Measurements from ENCODE around the gene PRMT7. TPM values are rescaled to one million over a fixed set of nuclear protein-coding genes. Genes with fewer than 3 reads are reported as not detected.
A peak's percentile ranks its signal among the peaks of the same experiment; 100 is the strongest.

PRMT7 gene
- total RNA-seq, 2 donors from 2014 or later = 24.5 to 35.7 TPM

- H3K36me3 ChIP-seq = no peaks in the 10 kb centered on the region
- no peaks in the 10 kb centered on the region for H3K27me3 ChIP-seq
- TF ChIP-seq CTCF (IDR thresholded peaks at IDR 0.05) = no peak
- peaks cover 0 to 9% of the 10 kb centered on the region in 2 donors for H3K4me1 ChIP-seq
- H3K4me3 ChIP-seq = no peak overlapping the region
- no peak for DNase-seq (ENCODE audit: low spot score)
- no peaks in the 10 kb centered on the region for H3K9me3 ChIP-seq
- H3K27ac ChIP-seq = no peak overlapping the region
Observed at GRCh38 chr16:68389006-68389405, 78.2 kb downstream of the PRMT7 start.

- Histone ChIP-seq H3K27me3 (no peaks in the 10 kb centered on the region), H3K4me1 (peaks cover 0 to 1% of the 10 kb centered on the region in 2 donors), H3K4me3 (no peak overlapping the region), H3K27ac (no peak overlapping the region), H3K36me3 (no peaks in the 10 kb centered on the region), H3K9me3 (no peaks in the 10 kb centered on the region)
- TF ChIP-seq CTCF (IDR thresholded peaks at IDR 0.05) = no peak
- no peak for DNase-seq (ENCODE audit: low spot score)
Observed at GRCh38 chr16:68389750-68390371, 79.0 kb downstream of the PRMT7 start.

- Histone ChIP-seq H3K9me3 (no peaks in the 10 kb centered on the region), H3K4me1 (no peaks in the 10 kb centered on the region), H3K4me3 (no peak overlapping the region), H3K36me3 (no peaks in the 10 kb centered on the region), H3K27ac (no peak overlapping the region), H3K27me3 (no peaks in the 10 kb centered on the region)
- DNase-seq (ENCODE audit: low spot score) = no peak
- TF ChIP-seq CTCF (IDR thresholded peaks at IDR 0.05) = no peak
Observed at GRCh38 chr16:68393333-68393732, 82.5 kb downstream of the PRMT7 start.

DNA sequence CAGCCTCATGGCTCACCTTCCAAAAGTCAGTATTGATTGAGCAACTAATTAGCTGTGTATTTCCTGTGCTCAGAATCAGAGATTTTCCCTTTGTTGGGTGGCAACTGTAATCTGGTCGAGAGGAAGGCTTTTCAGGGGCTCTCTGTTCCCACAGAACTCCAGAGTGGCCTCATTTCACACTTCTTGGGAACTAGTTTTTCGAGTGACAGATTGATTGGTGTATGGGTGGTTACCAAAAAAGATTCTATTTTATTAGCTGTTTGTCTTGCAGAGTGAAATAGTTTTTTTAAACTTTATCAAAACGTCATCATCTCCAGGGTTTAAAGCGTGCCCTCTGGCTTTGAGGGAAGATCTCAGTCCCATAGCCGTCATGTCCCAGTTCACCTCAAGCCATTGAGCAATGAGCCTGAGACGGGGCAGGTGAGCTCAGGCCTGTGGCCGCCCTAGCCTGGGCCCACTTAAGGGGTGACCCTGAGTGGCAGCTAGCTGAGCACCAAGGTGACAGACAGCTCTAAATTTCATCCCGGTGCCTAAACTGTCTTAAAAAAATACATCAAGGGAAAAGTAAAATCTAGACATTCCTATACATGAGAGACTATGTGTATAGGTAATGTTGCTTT, 84.5 kb downstream of the PRMT7 start:
- Histone ChIP-seq H3K27me3 (no peaks in the 10 kb centered on the region), H3K9me3 (no peaks in the 10 kb centered on the region), H3K4me1 (no peaks in the 10 kb centered on the region), H3K27ac (no peak overlapping the region), H3K36me3 (no peaks in the 10 kb centered on the region), H3K4me3 (no peak overlapping the region)
- no peak for TF ChIP-seq CTCF (IDR thresholded peaks at IDR 0.05)
- DNase-seq (ENCODE audit: low spot score) = no peak

GRCh38 chr16:68395815-68396214, 85.0 kb downstream of the PRMT7 start:
- no peaks in the 10 kb centered on the region for H3K9me3 ChIP-seq
- no peaks in the 10 kb centered on the region for H3K4me1 ChIP-seq
- H3K36me3 ChIP-seq = no peaks in the 10 kb centered on the region
- TF ChIP-seq CTCF (IDR thresholded peaks at IDR 0.05) = no peak
- H3K4me3 ChIP-seq = no peak overlapping the region
- no peak overlapping the region for H3K27ac ChIP-seq
- H3K27me3 ChIP-seq = no peaks in the 10 kb centered on the region
- DNase-seq (ENCODE audit: low spot score) = no peak

GRCh38 chr16:68396481-68396880, 85.7 kb downstream of the PRMT7 start:
- no peaks in the 10 kb centered on the region for H3K36me3 ChIP-seq
- no peaks in the 10 kb centered on the region for H3K27me3 ChIP-seq
- no peak overlapping the region for H3K4me3 ChIP-seq
- no peak for DNase-seq (ENCODE audit: low spot score)
- no peaks in the 10 kb centered on the region for H3K4me1 ChIP-seq
- peak in 1 of 2 donors; percentile 63 for TF ChIP-seq CTCF (IDR thresholded peaks at IDR 0.05)
- H3K9me3 ChIP-seq = no peaks in the 10 kb centered on the region
- no peak overlapping the region for H3K27ac ChIP-seq
